GM23338 (cell line): ENCODE results near the gene TIMM22. TPM values are rescaled to one million over a fixed set of nuclear protein-coding genes. Genes with fewer than 3 reads are reported as not detected.

Experiments
- ATAC-seq: fragments of 200-7000 bp; cut with Tn5 transposase; 3 replicates; pipeline ENCODE4 v1.9.1; 2020
- DNase-seq: peaks from one replicate; pipeline ENCODE4 v3.0.0-alpha.2; 2015; ENCODE audit warnings: low spot score
- H2AFZ ChIP-seq: fragments of 200-600 bp; sonication (generic); 2 replicates; pipeline ENCODE4 v1.8.0; 2016; ENCODE audit warnings: antibody characterized with exemption, mild to moderate bottlenecking, moderate library complexity
- H3F3A ChIP-seq: fragments of 200-600 bp; sonication (generic); replicated peaks from 2 replicates; pipeline ENCODE4 v1.8.0; 2017; ENCODE audit warnings: antibody characterized with exemption, mixed run types, low read depth
- H3K27ac ChIP-seq: fragments of 200-600 bp; sonication (generic); 2 replicates; pipeline ENCODE4 v1.6.1; 2016; ENCODE audit warnings: low read depth
- H3K27me3 ChIP-seq: fragments of 200-600 bp; sonication (generic); 2 replicates; pipeline ENCODE4 v1.8.0; 2016; ENCODE audit warnings: mild to moderate bottlenecking, mixed run types, moderate library complexity; ENCODE audit not compliant: insufficient read depth
- H3K36me3 ChIP-seq: fragments of 200-600 bp; sonication (generic); 2 replicates; pipeline ENCODE4 v1.8.0; 2016; ENCODE audit warnings: mild to moderate bottlenecking; ENCODE audit not compliant: insufficient read depth
- H3K4me1 ChIP-seq: fragments of 200-600 bp; sonication (generic); 2 replicates; pipeline ENCODE4 v1.8.0; 2016; ENCODE audit warnings: mild to moderate bottlenecking, moderate library complexity; ENCODE audit not compliant: insufficient read depth
- H3K4me2 ChIP-seq: fragments of 200-600 bp; sonication (generic); 2 replicates; pipeline ENCODE4 v1.7.1; 2017; ENCODE audit warnings: mixed run types
- H3K4me3 ChIP-seq: fragments of 200-600 bp; sonication (generic); 2 replicates; pipeline ENCODE4 v1.6.1; 2016; ENCODE audit warnings: mixed run types
- H3K79me2 ChIP-seq: fragments of 200-600 bp; sonication (generic); replicated peaks from 2 replicates; pipeline ENCODE4 v1.8.0; 2017; ENCODE audit warnings: mild to moderate bottlenecking; ENCODE audit not compliant: insufficient read depth
- H3K9me2 ChIP-seq: fragments of 200-600 bp; sonication (generic); 2 replicates; pipeline ENCODE4 v1.8.0; 2017; ENCODE audit not compliant: insufficient read depth
- H4K20me1 ChIP-seq: fragments of 200-600 bp; sonication (generic); replicated peaks from 2 replicates; pipeline ENCODE4 v1.8.0; 2017; ENCODE audit warnings: mild to moderate bottlenecking; ENCODE audit not compliant: insufficient read depth
- H3K27ac Mint-ChIP-seq: 2 replicates; pipeline ENCODE4 v1.8.0; 2020; ENCODE audit warnings: inconsistent platforms, mild to moderate bottlenecking, moderate library complexity, mixed read lengths
- H3K27me3 Mint-ChIP-seq: 3 replicates; pipeline ENCODE4 v1.8.0; 2022; ENCODE audit warnings: low read depth, mild to moderate bottlenecking, moderate library complexity, mixed read lengths, inconsistent platforms; ENCODE audit not compliant: insufficient read depth, poor library complexity
- H3K36me3 Mint-ChIP-seq: 3 replicates; pipeline ENCODE4 v1.8.0; 2021; ENCODE audit warnings: low read depth, mild to moderate bottlenecking, inconsistent platforms, moderate library complexity, mixed read lengths
- H3K4me1 Mint-ChIP-seq: 3 replicates; pipeline ENCODE4 v1.8.0; 2020; ENCODE audit warnings: mild to moderate bottlenecking, inconsistent platforms, mixed read lengths
- H3K4me3 Mint-ChIP-seq: 3 replicates; pipeline ENCODE4 v1.8.0; 2021; ENCODE audit warnings: moderate library complexity, mild to moderate bottlenecking, inconsistent platforms, mixed read lengths
- H3K9me3 Mint-ChIP-seq: 3 replicates; pipeline ENCODE4 v1.8.0; 2020; ENCODE audit warnings: moderate library complexity, mild to moderate bottlenecking, inconsistent platforms, mixed read lengths
- CREB1 ChIP-seq: fragments of 250-450 bp; sonication (Bioruptor Pico); IDR thresholded peaks from 2 replicates; pipeline ENCODE4 v1.5.0; 2020; ENCODE audit warnings: low read depth, mild to moderate bottlenecking, moderate library complexity
- CTCF ChIP-seq, 2 experiments: fragments of 200-600 bp in 1 of 2; sonication (generic) in 1 of 2; conservative IDR thresholded peaks; 2 replicates each; pipeline versions ENCODE4 v1.5.1 to v1.6.1; 2016 to 2017; ENCODE audit warnings: antibody characterized with exemption in 2 of 2, low read depth in 2 of 2, mild to moderate bottlenecking in 2 of 2, moderate library complexity in 1 of 2
- ETS1 ChIP-seq: IDR thresholded peaks from 2 replicates; pipeline ENCODE4 v1.6.1; 2016; ENCODE audit warnings: antibody characterized with exemption
- EZH2phosphoT487 ChIP-seq: fragments of 200-600 bp; sonication (generic); IDR thresholded peaks from one replicate; pipeline ENCODE4 v1.8.1; 2018; ENCODE audit warnings: antibody characterized with exemption; ENCODE audit not compliant: unreplicated experiment
- JUNB ChIP-seq: IDR thresholded peaks from one replicate; pipeline ENCODE4 v1.6.1; 2016; ENCODE audit warnings: antibody characterized with exemption; ENCODE audit not compliant: unreplicated experiment
- NANOG ChIP-seq: IDR thresholded peaks from 2 replicates; pipeline ENCODE4 v1.6.1; 2016; ENCODE audit warnings: antibody characterized with exemption, borderline replicate concordance
- REST ChIP-seq: IDR thresholded peaks from one replicate; pipeline ENCODE4 v1.6.1; 2018; ENCODE audit warnings: antibody characterized with exemption; ENCODE audit not compliant: unreplicated experiment
- STAT1 ChIP-seq: IDR thresholded peaks from one replicate; pipeline ENCODE4 v1.6.1; 2016; ENCODE audit warnings: antibody characterized with exemption; ENCODE audit not compliant: unreplicated experiment
- polyA plus RNA-seq: library from polyadenylated mRNA; unstranded; fragments of >200 nt; fragmentation: Nextera tagmentation; extraction: Ambion mirVana; gene quantifications from 2 replicates; pipeline ENCODE4 v1.2.1, GENCODE V29; 2016
- total RNA-seq: library from RNA; depleted of rRNA; stranded (reverse); fragments of >200 nt; shearing (Covaris generic); gene quantifications from 2 replicates; pipeline ENCODE4 v1.2.3, GENCODE V29; 2014

TIMM22 gene
- total and polyA plus RNA-seq, 2 experiments from 2014 or later, result 21.9 to 24.4 TPM

- TF ChIP-seq EZH2phosphoT487 (no peak), ETS1 (no peak), REST (no peak), CTCF (conservative IDR thresholded peaks at IDR 0.05; ENCODE audit: low read depth in 2 of 2) (no peak), CREB1 (CRISPR knock-in tag) (no peak), JUNB (no peak), STAT1 (no peak), NANOG (no peak)
These were observed 42.7 kb downstream of the TIMM22 start (continued) for GRCh38 chr17:1039511-1040215.

- Mint-ChIP-seq H3K27ac (no peak overlapping the region), H3K4me1 (peaks cover 12% of the 10 kb centered on the region), H3K4me3 (no peak overlapping the region), H3K27me3 (peaks cover 4% of the 10 kb centered on the region), H3K9me3 (peaks cover 6% of the 10 kb centered on the region; the same call in 1 of the 3 replicates), H3K36me3 (peaks cover 9% of the 10 kb centered on the region; the same call in 2 of the 3 replicates)
- Histone ChIP-seq H3K4me3 (no peak overlapping the region), H3F3A (no peaks in the 10 kb centered on the region; the same call in 1 of the 2 replicates), H4K20me1 (no peaks in the 10 kb centered on the region), H2AFZ (no peak overlapping the region), H3K79me2 (no peaks in the 10 kb centered on the region), H3K27ac (no peak overlapping the region), H3K36me3 (no peaks in the 10 kb centered on the region), H3K4me2 (no peak overlapping the region), H3K27me3 (no peaks in the 10 kb centered on the region), H3K9me2 (no peaks in the 10 kb centered on the region), H3K4me1 (peaks cover 3% of the 10 kb centered on the region; the same call in 1 of the 2 replicates)
- DNase-seq, result no peak
- ATAC-seq, result no peak
- no peak for TF ChIP-seq REST
These were observed 43.3 kb downstream of the TIMM22 start for GRCh38 chr17:1040216-1040600.
